A549 (cell line): ENCODE data around the gene NFU1.

Source experiments
- BHLHE40 ChIP-seq: IDR thresholded peaks from 2 replicates; pipeline ENCODE4 v1.6.1; 2012; ENCODE audit warnings: low read depth, low read length, inconsistent platforms
- JUN ChIP-seq, 2 experiments: fragments of >200 bp; sonication (Bioruptor Twin); formaldehyde crosslinking; IDR thresholded peaks; 2 replicates in 1 of 2; 3 replicates in 1 of 2; pipeline ENCODE4 v1.6.1; 2016 to 2017
- MAZ ChIP-seq: fragments of 150-350 bp; IDR thresholded peaks from 2 replicates; pipeline ENCODE4 v1.6.1; 2014; ENCODE audit warnings: antibody characterized with exemption, low read depth, low read length, borderline replicate concordance
- NR3C1 ChIP-seq: fragments of >200 bp; sonication (Bioruptor Twin); formaldehyde crosslinking; IDR thresholded peaks from 3 replicates; pipeline ENCODE4 v1.6.1; 2017
- TF ChIP-seq, protein P1 (sequence below): IDR thresholded peaks from 2 replicates; pipeline ENCODE4 v1.6.1; 2012
- TF ChIP-seq, protein P2 (sequence below): fragments of >200 bp; sonication (Bioruptor Twin); formaldehyde crosslinking; IDR thresholded peaks from 3 replicates; pipeline ENCODE4 v1.5.1; 2016
- TF ChIP-seq, protein P3 (sequence below): fragments of 150-350 bp; IDR thresholded peaks from 2 replicates; pipeline ENCODE4 v1.6.1; 2014; ENCODE audit warnings: low read depth, mild to moderate bottlenecking, low read length

DNA sequence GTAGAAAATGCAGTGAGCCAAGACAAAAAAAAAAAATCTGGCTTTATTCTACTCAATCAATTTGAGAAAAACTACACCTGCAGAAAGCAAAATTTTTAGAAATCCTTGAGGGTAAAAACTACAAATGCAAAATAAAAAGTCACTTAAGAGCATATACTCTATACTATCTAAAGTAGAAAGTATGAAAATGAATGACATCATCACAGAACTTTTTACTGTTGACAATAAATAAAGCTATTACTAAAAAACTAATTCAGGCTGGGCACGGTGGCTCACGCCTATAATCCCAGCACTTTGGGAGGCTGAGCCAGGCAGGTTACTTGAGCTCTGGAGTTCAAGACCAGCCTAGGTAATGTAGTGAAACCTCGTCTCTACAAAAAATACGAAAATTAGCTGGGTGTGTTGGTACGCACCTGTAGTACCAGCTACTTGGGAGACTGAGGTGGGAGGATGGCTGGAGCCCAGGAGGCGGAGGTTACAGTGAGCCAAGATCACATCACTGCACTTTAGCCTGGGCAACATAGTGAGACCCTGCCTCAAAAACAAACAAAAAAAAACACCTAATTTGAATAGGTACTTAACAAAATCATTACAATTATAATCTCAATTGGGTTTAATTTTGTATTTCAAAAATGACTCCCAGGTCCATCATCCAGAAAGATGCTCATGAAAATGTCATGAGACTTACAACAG, 7.6 kb downstream of the NFU1 start:
- TF ChIP-seq, protein P1, sequence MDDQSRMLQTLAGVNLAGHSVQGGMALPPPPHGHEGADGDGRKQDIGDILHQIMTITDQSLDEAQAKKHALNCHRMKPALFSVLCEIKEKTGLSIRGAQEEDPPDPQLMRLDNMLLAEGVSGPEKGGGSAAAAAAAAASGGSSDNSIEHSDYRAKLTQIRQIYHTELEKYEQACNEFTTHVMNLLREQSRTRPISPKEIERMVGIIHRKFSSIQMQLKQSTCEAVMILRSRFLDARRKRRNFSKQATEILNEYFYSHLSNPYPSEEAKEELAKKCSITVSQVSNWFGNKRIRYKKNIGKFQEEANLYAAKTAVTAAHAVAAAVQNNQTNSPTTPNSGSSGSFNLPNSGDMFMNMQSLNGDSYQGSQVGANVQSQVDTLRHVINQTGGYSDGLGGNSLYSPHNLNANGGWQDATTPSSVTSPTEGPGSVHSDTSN: no peak
- TF ChIP-seq, protein P2, sequence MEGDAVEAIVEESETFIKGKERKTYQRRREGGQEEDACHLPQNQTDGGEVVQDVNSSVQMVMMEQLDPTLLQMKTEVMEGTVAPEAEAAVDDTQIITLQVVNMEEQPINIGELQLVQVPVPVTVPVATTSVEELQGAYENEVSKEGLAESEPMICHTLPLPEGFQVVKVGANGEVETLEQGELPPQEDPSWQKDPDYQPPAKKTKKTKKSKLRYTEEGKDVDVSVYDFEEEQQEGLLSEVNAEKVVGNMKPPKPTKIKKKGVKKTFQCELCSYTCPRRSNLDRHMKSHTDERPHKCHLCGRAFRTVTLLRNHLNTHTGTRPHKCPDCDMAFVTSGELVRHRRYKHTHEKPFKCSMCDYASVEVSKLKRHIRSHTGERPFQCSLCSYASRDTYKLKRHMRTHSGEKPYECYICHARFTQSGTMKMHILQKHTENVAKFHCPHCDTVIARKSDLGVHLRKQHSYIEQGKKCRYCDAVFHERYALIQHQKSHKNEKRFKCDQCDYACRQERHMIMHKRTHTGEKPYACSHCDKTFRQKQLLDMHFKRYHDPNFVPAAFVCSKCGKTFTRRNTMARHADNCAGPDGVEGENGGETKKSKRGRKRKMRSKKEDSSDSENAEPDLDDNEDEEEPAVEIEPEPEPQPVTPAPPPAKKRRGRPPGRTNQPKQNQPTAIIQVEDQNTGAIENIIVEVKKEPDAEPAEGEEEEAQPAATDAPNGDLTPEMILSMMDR: no peak
- no peak for TF ChIP-seq JUN (IDR thresholded peaks at IDR 0.05)
- TF ChIP-seq NR3C1: no peak
- TF ChIP-seq BHLHE40: no peak
- TF ChIP-seq MAZ: no peak
- TF ChIP-seq, protein P3, sequence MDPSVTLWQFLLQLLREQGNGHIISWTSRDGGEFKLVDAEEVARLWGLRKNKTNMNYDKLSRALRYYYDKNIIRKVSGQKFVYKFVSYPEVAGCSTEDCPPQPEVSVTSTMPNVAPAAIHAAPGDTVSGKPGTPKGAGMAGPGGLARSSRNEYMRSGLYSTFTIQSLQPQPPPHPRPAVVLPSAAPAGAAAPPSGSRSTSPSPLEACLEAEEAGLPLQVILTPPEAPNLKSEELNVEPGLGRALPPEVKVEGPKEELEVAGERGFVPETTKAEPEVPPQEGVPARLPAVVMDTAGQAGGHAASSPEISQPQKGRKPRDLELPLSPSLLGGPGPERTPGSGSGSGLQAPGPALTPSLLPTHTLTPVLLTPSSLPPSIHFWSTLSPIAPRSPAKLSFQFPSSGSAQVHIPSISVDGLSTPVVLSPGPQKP: no peak
